Measurements from ENCODE around the gene SOWAHC.

The SOWAHC gene

GRCh38 chr2:109647636-109648035 is 33.5 kb downstream of the SOWAHC start:
- Histone ChIP-seq H3K4me3 (ENCODE audit: low read depth, low read length) (no peak overlapping the region), H3K4me1 (no peaks in the 10 kb centered on the region), H3K36me3 (no peaks in the 10 kb centered on the region), H3K27me3 (no peaks in the 10 kb centered on the region), H3K9me3 (no peaks in the 10 kb centered on the region)
- no peak for DNase-seq
- TF ChIP-seq, protein P1, sequence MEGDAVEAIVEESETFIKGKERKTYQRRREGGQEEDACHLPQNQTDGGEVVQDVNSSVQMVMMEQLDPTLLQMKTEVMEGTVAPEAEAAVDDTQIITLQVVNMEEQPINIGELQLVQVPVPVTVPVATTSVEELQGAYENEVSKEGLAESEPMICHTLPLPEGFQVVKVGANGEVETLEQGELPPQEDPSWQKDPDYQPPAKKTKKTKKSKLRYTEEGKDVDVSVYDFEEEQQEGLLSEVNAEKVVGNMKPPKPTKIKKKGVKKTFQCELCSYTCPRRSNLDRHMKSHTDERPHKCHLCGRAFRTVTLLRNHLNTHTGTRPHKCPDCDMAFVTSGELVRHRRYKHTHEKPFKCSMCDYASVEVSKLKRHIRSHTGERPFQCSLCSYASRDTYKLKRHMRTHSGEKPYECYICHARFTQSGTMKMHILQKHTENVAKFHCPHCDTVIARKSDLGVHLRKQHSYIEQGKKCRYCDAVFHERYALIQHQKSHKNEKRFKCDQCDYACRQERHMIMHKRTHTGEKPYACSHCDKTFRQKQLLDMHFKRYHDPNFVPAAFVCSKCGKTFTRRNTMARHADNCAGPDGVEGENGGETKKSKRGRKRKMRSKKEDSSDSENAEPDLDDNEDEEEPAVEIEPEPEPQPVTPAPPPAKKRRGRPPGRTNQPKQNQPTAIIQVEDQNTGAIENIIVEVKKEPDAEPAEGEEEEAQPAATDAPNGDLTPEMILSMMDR (IDR thresholded peaks at IDR 0.05; ENCODE audit: low read depth, low read length), result no peak

GRCh38 chr2:109648041-109648527 is 33.9 kb downstream of the SOWAHC start:
- no peaks in the 10 kb centered on the region for H3K4me1 ChIP-seq
- H3K27me3 ChIP-seq, result no peaks in the 10 kb centered on the region
- H3K36me3 ChIP-seq, result no peaks in the 10 kb centered on the region
- H3K9me3 ChIP-seq, result no peaks in the 10 kb centered on the region
- no peak for DNase-seq
- TF ChIP-seq, protein P1 (IDR thresholded peaks at IDR 0.05; ENCODE audit: low read depth, low read length), result no peak
- no peak overlapping the region for H3K4me3 ChIP-seq (ENCODE audit: low read depth, low read length)

GRCh38 chr2:109649736-109650695 is 35.9 kb downstream of the SOWAHC start:
- TF ChIP-seq, protein P1 (IDR thresholded peaks at IDR 0.05; ENCODE audit: low read depth, low read length), result no peak
- no peak for DNase-seq
- no peak overlapping the region for H3K4me3 ChIP-seq (ENCODE audit: low read depth, low read length)

GRCh38 chr2:109654326-109655050 is 40.3 kb downstream of the SOWAHC start:
- no peak for DNase-seq
- no peak overlapping the region for H3K4me3 ChIP-seq (ENCODE audit: low read depth, low read length)
- no peaks in the 10 kb centered on the region for H3K9me3 ChIP-seq
- H3K36me3 ChIP-seq, result no peaks in the 10 kb centered on the region
- H3K4me1 ChIP-seq, result no peaks in the 10 kb centered on the region
- TF ChIP-seq, protein P1 (IDR thresholded peaks at IDR 0.05; ENCODE audit: low read depth, low read length), result no peak
- H3K27me3 ChIP-seq, result no peaks in the 10 kb centered on the region

More at GRCh38 chr2:109649736-109650695, 35.9 kb downstream of the SOWAHC start:
- H3K4me1 ChIP-seq, result no peaks in the 10 kb centered on the region
- H3K36me3 ChIP-seq, result no peaks in the 10 kb centered on the region
- H3K9me3 ChIP-seq, result no peaks in the 10 kb centered on the region
- H3K27me3 ChIP-seq, result no peaks in the 10 kb centered on the region

DNA sequence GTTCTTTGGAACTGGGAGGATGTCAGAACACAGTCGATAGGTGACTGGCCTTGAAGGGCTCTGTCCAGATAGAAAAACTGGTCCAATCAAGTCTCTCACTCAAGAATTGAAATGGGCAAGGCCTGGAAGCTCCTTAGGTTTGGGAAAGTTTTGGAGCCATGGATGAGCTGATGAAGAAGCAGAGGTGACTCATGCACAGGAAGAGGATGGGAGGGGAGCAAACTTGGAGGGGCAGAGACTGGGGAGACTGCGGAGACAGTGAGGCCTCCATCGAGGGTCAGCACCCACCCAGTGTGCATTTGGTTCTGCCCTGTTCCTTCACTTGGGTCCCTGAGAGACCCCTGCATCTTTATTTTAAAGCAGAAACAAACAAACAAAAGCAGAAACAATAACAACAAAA is 41.1 kb downstream of the SOWAHC start:
- no peak for DNase-seq
- Histone ChIP-seq H3K9me3 (no peaks in the 10 kb centered on the region), H3K36me3 (no peaks in the 10 kb centered on the region), H3K4me1 (no peaks in the 10 kb centered on the region), H3K4me3 (ENCODE audit: low read depth, low read length) (no peak overlapping the region), H3K27me3 (no peaks in the 10 kb centered on the region)
- TF ChIP-seq, protein P1 (IDR thresholded peaks at IDR 0.05; ENCODE audit: low read depth, low read length), result no peak

All from BE2C (cell line).